ENCODE measurements around the gene TRIM77. TPM values are rescaled to one million over a fixed set of nuclear protein-coding genes. Genes with fewer than 3 reads are reported as not detected.
"Not testable (repeated sequence)": the region's sequence is repeated elsewhere in the genome, so short reads cannot be mapped to it uniquely, and the experiment has no call there.

Gene TRIM77, protein sequence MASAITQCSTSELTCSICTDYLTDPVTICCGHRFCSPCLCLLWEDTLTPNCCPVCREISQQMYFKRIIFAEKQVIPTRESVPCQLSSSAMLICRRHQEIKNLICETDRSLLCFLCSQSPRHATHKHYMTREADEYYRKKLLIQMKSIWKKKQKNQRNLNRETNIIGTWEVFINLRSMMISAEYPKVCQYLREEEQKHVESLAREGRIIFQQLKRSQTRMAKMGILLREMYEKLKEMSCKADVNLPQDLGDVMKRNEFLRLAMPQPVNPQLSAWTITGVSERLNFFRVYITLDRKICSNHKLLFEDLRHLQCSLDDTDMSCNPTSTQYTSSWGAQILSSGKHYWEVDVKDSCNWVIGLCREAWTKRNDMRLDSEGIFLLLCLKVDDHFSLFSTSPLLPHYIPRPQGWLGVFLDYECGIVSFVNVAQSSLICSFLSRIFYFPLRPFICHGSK
- total RNA-seq, result not detected
- long read RNA-seq, result 0 reads

DNA sequence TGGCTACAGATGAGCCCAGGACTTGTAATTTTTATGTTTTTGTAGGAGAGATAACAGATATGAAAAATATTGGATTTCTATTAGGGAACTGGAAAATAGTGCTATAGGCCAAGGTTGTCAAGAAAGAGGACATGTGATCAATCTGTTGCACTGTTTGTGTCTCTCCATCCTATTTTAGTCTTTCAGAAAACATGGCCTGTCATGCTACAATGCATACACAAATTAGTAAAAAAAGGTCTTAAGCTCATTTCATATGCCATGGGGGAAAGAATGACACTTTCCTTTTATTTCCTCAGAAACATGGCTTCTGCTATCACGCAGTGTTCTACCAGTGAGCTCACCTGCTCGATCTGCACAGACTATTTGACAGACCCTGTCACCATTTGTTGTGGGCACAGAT, at the start of gene TRIM77:
Gene TRIM77 (plus strand): TSS at position 301 of the 400 bp plus-strand sequence. CDS start 0 bp downstream, at position 301.
- H3K27ac ChIP-seq, result not testable (repeated sequence)

DNA sequence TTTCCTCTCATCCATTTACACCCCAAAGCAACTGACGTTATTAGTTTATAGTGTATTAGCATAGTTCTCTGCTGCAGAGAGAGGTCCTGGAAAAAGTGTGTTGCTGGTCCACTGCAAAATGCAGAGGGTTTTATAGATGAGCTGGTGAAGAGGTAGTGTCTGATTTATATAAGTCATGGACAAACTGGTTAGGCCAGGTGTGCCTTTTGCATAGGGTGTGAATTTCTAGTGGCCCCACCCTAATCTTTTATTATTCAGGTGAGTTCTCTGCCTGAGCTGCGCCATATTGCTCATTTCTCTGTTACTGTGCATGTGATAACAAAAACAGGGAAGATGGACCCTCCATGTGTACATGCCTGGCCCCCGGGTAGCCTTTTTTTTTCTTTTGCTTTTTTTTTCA, 43.1 kb upstream of the TRIM77 start:
- no peaks in the 10 kb centered on the region for H3K27me3 ChIP-seq
- H3K4me1 ChIP-seq, result no peaks in the 10 kb centered on the region
- H3K36me3 ChIP-seq, result no peaks in the 10 kb centered on the region
- H3K4me3 ChIP-seq, result no peak overlapping the region
- intact Hi-C loops (cut with DNase I), result no loop called here
- TF ChIP-seq, protein P1, sequence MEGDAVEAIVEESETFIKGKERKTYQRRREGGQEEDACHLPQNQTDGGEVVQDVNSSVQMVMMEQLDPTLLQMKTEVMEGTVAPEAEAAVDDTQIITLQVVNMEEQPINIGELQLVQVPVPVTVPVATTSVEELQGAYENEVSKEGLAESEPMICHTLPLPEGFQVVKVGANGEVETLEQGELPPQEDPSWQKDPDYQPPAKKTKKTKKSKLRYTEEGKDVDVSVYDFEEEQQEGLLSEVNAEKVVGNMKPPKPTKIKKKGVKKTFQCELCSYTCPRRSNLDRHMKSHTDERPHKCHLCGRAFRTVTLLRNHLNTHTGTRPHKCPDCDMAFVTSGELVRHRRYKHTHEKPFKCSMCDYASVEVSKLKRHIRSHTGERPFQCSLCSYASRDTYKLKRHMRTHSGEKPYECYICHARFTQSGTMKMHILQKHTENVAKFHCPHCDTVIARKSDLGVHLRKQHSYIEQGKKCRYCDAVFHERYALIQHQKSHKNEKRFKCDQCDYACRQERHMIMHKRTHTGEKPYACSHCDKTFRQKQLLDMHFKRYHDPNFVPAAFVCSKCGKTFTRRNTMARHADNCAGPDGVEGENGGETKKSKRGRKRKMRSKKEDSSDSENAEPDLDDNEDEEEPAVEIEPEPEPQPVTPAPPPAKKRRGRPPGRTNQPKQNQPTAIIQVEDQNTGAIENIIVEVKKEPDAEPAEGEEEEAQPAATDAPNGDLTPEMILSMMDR (IDR thresholded peaks at IDR 0.05), result no peak
- H3K9me3 ChIP-seq, result no peaks in the 10 kb centered on the region
- DNase-seq, result no peak
- no peak overlapping the region for H3K27ac ChIP-seq
- ATAC-seq, result no peak

More for the DNA sequence above, at the start of gene TRIM77:
- intact Hi-C loops (cut with DNase I); DNase-seq; ATAC-seq; H3K36me3 ChIP-seq; H3K9me3 ChIP-seq; H3K4me3 ChIP-seq; H3K27me3 ChIP-seq; H3K4me1 ChIP-seq: not testable (repeated sequence)

DNA sequence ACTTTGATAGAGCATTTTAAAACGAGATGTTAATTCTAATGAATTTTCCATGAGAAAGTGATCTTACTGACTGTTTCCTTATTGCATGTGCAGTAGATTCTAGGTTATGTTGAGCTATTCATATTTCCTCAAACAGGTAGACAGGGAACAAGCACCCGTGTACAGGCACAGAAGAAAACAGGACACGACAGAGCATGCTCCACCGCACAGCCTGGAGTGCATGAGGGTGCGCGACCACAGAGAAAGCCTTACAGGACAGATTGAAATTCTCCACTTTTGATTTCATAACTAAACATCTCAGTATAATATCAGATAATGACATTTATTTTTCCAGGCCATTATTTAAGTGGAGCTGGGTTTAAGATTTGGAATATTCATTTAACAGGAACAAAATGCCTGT, 41.9 kb upstream of the TRIM77 start:
- H3K9me3 ChIP-seq; ATAC-seq; H3K27ac ChIP-seq; DNase-seq; H3K27me3 ChIP-seq; H3K4me3 ChIP-seq; intact Hi-C loops (cut with DNase I); H3K4me1 ChIP-seq; H3K36me3 ChIP-seq: not testable (repeated sequence)

DNA sequence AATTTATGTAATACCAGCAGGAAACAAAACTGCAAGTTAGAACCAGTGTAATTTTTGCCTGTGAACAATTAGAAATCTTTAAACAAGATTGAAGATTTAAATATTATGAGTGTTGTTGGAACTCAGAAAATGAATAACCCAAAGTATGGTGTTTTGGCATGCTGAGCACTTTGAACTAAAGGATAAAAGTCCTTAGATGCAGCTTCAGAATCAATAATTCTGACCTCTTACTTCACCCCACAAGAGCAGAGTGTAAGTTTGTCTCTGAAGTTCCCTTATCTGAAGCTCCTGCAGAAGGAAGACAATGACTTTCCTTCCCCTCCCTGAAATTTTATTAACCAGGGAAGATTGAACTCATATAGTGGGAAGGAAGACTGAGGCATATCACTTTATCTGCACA, 40.5 kb upstream of the TRIM77 start:
- not testable (repeated sequence) for ATAC-seq

DNA sequence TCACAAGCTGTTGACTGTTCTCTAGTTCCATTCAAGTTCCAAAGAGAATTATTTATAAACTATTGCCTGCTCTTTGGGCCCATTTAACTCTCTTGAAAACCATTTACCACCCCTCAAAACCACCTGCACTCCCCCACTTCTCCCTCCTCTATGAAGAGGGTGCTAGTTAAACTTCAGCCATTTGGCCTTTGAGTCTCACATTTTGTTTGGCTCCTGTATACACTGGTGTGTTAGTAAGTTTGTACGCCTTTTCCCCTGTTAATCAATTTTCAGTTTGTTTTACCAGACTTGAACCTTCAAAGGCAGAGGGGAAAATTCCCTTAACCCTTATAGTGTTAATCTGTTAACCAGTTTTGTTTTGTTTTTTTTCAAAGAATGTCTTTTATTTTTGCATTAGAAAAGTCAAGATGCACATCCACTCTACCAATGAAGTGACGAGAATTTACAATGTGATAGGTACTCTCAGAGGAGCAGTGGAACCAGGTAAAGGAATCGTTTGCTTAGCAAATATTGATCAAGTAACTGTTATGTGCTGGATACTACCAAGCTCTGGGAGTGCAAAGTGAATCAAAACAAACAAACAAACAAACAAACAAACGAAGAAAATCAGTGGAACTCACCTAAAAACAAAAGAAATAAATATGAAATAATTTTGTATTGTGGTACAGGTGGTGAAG, 40.0 kb upstream of the TRIM77 start:
- H3K4me1 ChIP-seq; H3K27ac ChIP-seq; H3K27me3 ChIP-seq; H3K36me3 ChIP-seq; intact Hi-C loops (cut with DNase I); H3K4me3 ChIP-seq; ATAC-seq; DNase-seq; H3K9me3 ChIP-seq: not testable (repeated sequence)

More for the DNA sequence above, 40.5 kb upstream of the TRIM77 start:
- H3K4me1 ChIP-seq; H3K4me3 ChIP-seq; H3K27ac ChIP-seq; H3K9me3 ChIP-seq; DNase-seq; intact Hi-C loops (cut with DNase I); H3K27me3 ChIP-seq; H3K36me3 ChIP-seq: not testable (repeated sequence)

DNA sequence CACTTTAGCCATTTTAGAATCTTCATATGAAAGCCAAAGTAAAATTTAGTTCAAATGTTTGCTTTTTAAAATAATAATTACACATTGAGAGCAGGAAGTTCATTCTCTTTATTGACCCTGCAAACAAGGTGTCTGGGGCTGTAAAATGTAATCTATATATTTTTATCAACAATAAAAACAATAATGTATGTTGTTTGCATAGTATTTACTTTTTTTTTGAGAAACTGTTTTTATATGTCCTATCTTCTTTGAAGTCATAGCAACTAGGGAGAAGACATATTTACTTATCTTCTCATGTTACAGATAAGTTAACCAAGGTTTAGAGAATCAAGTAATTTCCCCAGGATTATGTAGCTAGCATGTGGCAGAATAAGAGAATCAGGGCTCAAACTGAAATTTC, 37.6 kb upstream of the TRIM77 start:
- intact Hi-C loops (cut with DNase I); H3K27ac ChIP-seq; H3K27me3 ChIP-seq; ATAC-seq; DNase-seq; H3K4me1 ChIP-seq; H3K36me3 ChIP-seq; H3K9me3 ChIP-seq; H3K4me3 ChIP-seq: not testable (repeated sequence)

DNA sequence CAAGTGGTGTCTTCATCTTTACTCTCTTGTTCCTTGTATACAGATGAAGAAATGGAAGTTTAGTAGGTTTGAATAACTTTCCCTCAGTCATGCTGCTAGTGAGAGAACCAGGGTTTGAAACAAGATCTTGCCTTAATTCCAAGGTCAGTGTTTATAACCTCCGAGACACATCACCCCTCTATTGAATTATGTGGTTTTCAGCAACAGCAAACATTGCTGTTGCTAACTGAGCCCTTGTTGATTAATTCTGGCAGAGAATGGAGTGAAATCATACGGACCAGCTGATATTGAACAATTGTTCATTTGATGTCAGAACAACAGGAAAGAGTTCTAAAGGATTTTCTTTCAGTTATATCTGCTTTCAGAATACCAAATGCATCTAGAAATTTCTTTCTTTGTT, 36.7 kb upstream of the TRIM77 start:
- H3K27me3 ChIP-seq; H3K27ac ChIP-seq; H3K9me3 ChIP-seq; H3K4me1 ChIP-seq; ATAC-seq; intact Hi-C loops (cut with DNase I); H3K36me3 ChIP-seq; H3K4me3 ChIP-seq; DNase-seq: not testable (repeated sequence)

DNA sequence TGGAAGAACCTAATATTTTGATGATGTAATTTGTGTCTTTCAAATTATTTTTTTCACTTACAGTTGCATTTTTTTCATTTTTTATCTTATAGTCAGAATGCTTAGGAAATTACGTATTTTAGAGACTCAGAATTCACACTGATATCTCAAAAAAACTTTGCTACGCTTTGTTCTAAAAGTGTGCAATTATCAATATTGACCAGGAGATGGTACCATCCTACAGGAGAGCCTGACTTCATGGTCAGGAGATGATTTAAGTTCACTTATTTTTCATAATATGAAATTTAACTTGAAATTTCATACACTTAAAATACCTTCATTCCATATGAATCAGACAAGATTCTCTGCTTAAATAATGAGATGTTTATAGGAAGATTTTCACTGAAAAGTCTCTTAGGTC, 34.7 kb upstream of the TRIM77 start:
- ATAC-seq; H3K9me3 ChIP-seq; H3K36me3 ChIP-seq; DNase-seq; H3K27ac ChIP-seq; intact Hi-C loops (cut with DNase I); H3K4me1 ChIP-seq; H3K27me3 ChIP-seq; H3K4me3 ChIP-seq: not testable (repeated sequence)
- TF ChIP-seq, protein P1 (IDR thresholded peaks at IDR 0.05), result peak; percentile 23

DNA sequence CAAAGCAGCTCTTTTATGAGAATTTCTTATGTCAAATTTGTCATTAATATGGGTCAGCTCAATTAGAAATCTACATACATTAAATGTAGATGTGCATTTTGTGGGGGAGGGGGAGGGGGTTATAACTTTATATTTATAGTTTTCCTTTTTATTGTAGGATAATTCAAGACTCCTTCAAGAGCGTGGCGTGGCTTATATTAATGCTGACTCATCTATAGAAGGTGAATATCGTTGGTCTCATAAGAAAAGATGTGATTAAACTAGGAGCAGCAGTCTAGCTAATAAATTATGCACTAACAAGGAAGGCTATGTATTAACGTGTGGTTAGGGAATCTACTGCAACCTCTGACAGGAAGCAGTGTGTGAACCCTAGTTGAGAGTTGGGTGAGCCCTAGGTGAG, 34.2 kb upstream of the TRIM77 start:
- ATAC-seq; H3K36me3 ChIP-seq; H3K4me3 ChIP-seq; H3K9me3 ChIP-seq; intact Hi-C loops (cut with DNase I); DNase-seq; H3K4me1 ChIP-seq; H3K27ac ChIP-seq; H3K27me3 ChIP-seq: not testable (repeated sequence)

DNA sequence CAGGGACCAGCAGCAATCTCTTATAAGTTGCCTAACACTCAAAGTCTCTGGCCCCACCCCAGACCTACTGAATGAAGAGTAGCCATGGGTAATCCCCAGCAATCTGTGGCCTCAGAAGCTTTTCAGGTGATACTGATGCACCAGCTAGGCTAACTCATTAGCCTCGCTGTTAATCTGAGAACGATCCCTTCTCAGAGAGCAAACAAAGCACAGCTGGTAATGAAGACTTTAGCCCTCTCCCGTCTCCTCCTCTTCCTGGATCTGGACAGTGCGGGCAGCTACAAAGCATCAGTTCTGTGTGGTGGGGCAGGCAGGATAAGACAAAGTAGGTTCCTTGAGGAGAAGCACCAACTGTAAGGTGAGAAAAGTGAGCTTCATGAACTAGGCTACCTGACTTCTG, 3.0 kb upstream of the TRIM77 start:
- H3K27me3 ChIP-seq; intact Hi-C loops (cut with DNase I); DNase-seq; H3K36me3 ChIP-seq; H3K4me3 ChIP-seq; H3K27ac ChIP-seq; ATAC-seq; H3K9me3 ChIP-seq; H3K4me1 ChIP-seq: not testable (repeated sequence)

DNA sequence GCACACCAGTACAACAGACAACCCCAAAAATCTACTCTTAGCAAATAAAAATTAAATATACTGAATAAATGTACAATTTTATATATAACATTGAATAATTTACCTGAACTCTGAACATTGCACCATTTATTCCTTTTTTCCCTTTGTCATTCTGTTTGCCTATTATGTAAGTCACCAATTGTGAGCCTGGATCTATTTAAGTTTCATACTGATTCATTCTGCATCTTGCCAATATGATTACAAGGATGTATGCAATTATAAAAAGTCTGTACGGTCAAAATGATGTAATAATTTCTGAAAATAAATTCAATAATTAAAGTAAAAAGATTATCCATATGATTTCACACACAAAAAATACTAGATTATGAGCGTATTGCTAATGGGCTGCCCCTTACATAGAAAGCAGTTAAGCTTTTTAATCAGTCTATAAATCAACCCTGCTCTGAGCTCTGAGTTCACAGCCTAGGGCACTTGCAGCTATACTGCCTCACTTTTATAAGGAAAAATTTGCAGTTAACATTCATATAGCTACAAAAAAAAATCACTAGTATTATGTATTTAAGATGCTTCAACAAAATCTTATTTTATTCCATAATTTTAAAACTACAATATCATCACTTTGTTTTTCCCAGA, 14.9 kb downstream of the TRIM77 start:
- intact Hi-C loops (cut with DNase I); H3K27ac ChIP-seq; ATAC-seq; H3K36me3 ChIP-seq; H3K9me3 ChIP-seq; DNase-seq; H3K4me3 ChIP-seq; H3K27me3 ChIP-seq; H3K4me1 ChIP-seq: not testable (repeated sequence)

DNA sequence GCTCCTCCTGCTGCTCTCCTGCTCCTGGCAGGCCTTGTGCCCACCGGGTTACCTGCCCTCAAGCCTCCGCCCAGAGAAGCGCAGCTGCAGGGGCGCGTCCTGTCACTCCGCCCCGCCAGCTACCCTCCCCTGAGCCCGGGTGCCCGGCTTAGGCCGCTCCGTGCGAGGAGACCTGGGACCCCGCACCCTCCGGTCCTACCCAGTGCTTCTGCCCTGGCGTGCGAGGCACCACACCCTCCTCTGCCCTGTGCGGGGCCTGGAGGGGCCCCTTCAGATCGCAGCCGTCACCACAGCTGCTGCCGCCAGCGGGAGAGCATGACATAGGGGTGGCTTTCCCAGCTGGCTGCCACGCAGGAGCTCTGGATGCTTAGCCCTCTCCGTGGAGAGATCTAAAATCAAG, 20.1 kb downstream of the TRIM77 start:
- H3K27ac ChIP-seq; H3K27me3 ChIP-seq; H3K9me3 ChIP-seq; H3K36me3 ChIP-seq; DNase-seq; H3K4me3 ChIP-seq; H3K4me1 ChIP-seq; intact Hi-C loops (cut with DNase I): not testable (repeated sequence)
- peak; percentile 55 for ATAC-seq
